Measurements from ENCODE around the gene B4GALT5. TPM values are rescaled to one million over a fixed set of nuclear protein-coding genes. Genes with fewer than 3 reads are reported as not detected.

Gene B4GALT5
- polyA plus RNA-seq, 2 of the 4 experiments (the other 2 are of a cell fraction): 84.0 to 88.7 TPM

GRCh38 chr20:49633643-49634042 is 80.0 kb downstream of the B4GALT5 start:
- ATAC-seq: no peak
- H3K4me1 ChIP-seq: peaks cover 20% of the 10 kb centered on the region; the same call in 2 of the 3 replicates
- CTCF ChIA-PET: interaction anchor here (0.7 to 4.3 kb wide), 8 partner anchors 10 to 499 kb away, joined by 3 to 17 read pairs (median 4); no protein-coding TSS in a partner anchor
- 98% methylated on average over 4 of the region's 4 CpGs for WGBS (ENCODE audit: missing lambda C conversion rate)
- DNase-seq (ENCODE audit: low read depth in 1 of 2, low spot score in 1 of 2): no peak
- no peak for FAIRE-seq
- TF ChIP-seq ZNF302 (CRISPR knock-in tag; IDR thresholded peaks at IDR 0.05): no peak
- no peak for TF ChIP-seq REST (IDR thresholded peaks at IDR 0.05)
- no peak for TF ChIP-seq TFCP2L1 (CRISPR knock-in tag; IDR thresholded peaks at IDR 0.05)
- TF ChIP-seq ATOH8 (CRISPR knock-in tag; IDR thresholded peaks at IDR 0.05; ENCODE audit: low read depth): no peak
- no peak for TF ChIP-seq EHF (CRISPR knock-in tag; IDR thresholded peaks at IDR 0.05)
- TF ChIP-seq PBX3 (IDR thresholded peaks at IDR 0.05): no peak
- H3K4me3 ChIP-seq: no peak overlapping the region
- H3K27ac ChIP-seq: peak overlapping the region in 1 of 2 experiments; percentile 6; a peak in 1 of 6 replicates
- POLR2A ChIA-PET: interaction anchor here (0.5 to 0.6 kb wide), 2 partner anchors 10 to 183 kb away, joined by 7 to 9 read pairs; no protein-coding TSS in a partner anchor
- peaks cover 4% of the 10 kb centered on the region; the same call in 2 of the 3 replicates for H3K9me3 ChIP-seq
- no peak overlapping the region for H3K4me2 ChIP-seq

- WGBS (ENCODE audit: missing lambda C conversion rate): 89% methylated on average over 5 of the region's 5 CpGs
- ChIA-PET POLR2A (interaction anchor here (0.5 kb wide), 1 partner anchor 11 kb away, joined by 9 read pairs; no protein-coding TSS in a partner anchor), CTCF (interaction anchor here (1.1 to 4.3 kb wide), 5 partner anchors 11 to 213 kb away, joined by 4 to 17 read pairs (median 8); no protein-coding TSS in a partner anchor)
- peaks cover 20% of the 10 kb centered on the region; the same call in 2 of the 3 replicates for H3K4me1 ChIP-seq
- no peak for FAIRE-seq
- no peak overlapping the region for H3K4me3 ChIP-seq
- DNase-seq (ENCODE audit: low read depth in 1 of 2, low spot score in 1 of 2): no peak
- H3K9me3 ChIP-seq: peaks cover 9% of the 10 kb centered on the region
- no peak for ATAC-seq
- no peak overlapping the region for H3K4me2 ChIP-seq
- TF ChIP-seq ZFP36 (IDR thresholded peaks at IDR 0.05; ENCODE audit: borderline replicate concordance, partially characterized antibody) (no peak), CEBPB (IDR thresholded peaks at IDR 0.05) (no peak), FOSB (CRISPR knock-in tag; IDR thresholded peaks at IDR 0.05) (no peak), EP300 (IDR thresholded peaks at IDR 0.05) (no peak), REST (IDR thresholded peaks at IDR 0.05) (no peak), FOXS1 (CRISPR knock-in tag; IDR thresholded peaks at IDR 0.05) (no peak), CBX2 (IDR thresholded peaks at IDR 0.05; ENCODE audit: borderline replicate concordance, low read depth) (no peak), PBX3 (IDR thresholded peaks at IDR 0.05) (no peak), SMC3 (IDR thresholded peaks at IDR 0.05) (no peak), RCOR1 (IDR thresholded peaks at IDR 0.05; ENCODE audit: low read depth, low read length) (no peak), EHF (CRISPR knock-in tag; IDR thresholded peaks at IDR 0.05) (no peak), ZSCAN20 (CRISPR knock-in tag; IDR thresholded peaks at IDR 0.05) (no peak), RFX5 (IDR thresholded peaks at IDR 0.05) (no peak)
- H3K27ac ChIP-seq: peak overlapping the region in 1 of 2 experiments; percentile 35; a peak in 1 of 6 replicates
Observed at GRCh38 chr20:49633023-49633422, 80.7 kb downstream of the B4GALT5 start.

Measured in A549 (cell line).